ENCODE measurements around the gene PTPN11.

PTPN11 gene

DNA sequence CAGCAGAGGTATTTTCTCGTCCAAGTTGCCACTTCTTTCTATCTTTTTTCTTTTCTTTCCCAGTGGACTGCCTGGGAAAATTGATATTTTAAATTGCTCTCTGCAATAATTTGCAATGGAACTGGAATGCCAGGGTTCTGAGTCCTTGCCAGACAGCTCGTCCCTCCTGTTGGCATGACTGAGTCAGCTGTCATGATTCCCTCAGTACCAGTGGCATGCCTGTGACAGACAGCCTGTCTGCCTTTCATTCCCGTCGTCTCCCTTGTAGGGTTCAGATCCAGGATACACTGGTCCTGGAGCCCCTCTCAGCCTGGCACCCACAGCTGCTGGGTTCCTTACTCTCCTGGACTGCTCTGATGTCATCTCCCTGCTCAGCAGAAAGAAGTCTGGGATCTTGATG is 84.8 kb downstream of the PTPN11 start:
- no peak overlapping the region for H3K4me3 ChIP-seq (ENCODE audit: low read length)
- H2AFZ ChIP-seq (ENCODE audit: low read length): no peak overlapping the region
- no peak for TF ChIP-seq EZH2 (optimal IDR thresholded peaks at IDR 0.05; ENCODE audit: low read depth, low read length)
- TF ChIP-seq, protein P1, sequence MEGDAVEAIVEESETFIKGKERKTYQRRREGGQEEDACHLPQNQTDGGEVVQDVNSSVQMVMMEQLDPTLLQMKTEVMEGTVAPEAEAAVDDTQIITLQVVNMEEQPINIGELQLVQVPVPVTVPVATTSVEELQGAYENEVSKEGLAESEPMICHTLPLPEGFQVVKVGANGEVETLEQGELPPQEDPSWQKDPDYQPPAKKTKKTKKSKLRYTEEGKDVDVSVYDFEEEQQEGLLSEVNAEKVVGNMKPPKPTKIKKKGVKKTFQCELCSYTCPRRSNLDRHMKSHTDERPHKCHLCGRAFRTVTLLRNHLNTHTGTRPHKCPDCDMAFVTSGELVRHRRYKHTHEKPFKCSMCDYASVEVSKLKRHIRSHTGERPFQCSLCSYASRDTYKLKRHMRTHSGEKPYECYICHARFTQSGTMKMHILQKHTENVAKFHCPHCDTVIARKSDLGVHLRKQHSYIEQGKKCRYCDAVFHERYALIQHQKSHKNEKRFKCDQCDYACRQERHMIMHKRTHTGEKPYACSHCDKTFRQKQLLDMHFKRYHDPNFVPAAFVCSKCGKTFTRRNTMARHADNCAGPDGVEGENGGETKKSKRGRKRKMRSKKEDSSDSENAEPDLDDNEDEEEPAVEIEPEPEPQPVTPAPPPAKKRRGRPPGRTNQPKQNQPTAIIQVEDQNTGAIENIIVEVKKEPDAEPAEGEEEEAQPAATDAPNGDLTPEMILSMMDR (IDR thresholded peaks at IDR 0.05; ENCODE audit: low read length): no peak
- no peak for TF ChIP-seq EZH2phosphoT487 (IDR thresholded peaks at IDR 0.05; ENCODE audit: low read length)
- H3K27me3 ChIP-seq (replicated peaks; ENCODE audit: insufficient read depth, low read length): no peaks in the 10 kb centered on the region
- no peak overlapping the region for H3K27ac ChIP-seq (ENCODE audit: low read length)
- no peaks in the 10 kb centered on the region for H3K79me2 ChIP-seq (ENCODE audit: low read length)
- H3K9me3 ChIP-seq (replicated peaks; ENCODE audit: insufficient read depth, low read length): no peaks in the 10 kb centered on the region
- DNase-seq: no peak
- H3K4me2 ChIP-seq (ENCODE audit: low read depth, low read length): no peak overlapping the region
- H3K9me2 ChIP-seq (replicated peaks; ENCODE audit: insufficient read depth, low read length): no peaks in the 10 kb centered on the region
- H3K9ac ChIP-seq (ENCODE audit: low read length): no peak overlapping the region
- H3K36me3 ChIP-seq (replicated peaks; ENCODE audit: insufficient read depth, low read length): no peaks in the 10 kb centered on the region
- no peaks in the 10 kb centered on the region for H3F3A ChIP-seq (ENCODE audit: insufficient read depth, low read length)
- no peaks in the 10 kb centered on the region for H4K20me1 ChIP-seq (ENCODE audit: insufficient read depth, low read length)
- no peaks in the 10 kb centered on the region for H3K4me1 ChIP-seq (ENCODE audit: low read length)

DNA sequence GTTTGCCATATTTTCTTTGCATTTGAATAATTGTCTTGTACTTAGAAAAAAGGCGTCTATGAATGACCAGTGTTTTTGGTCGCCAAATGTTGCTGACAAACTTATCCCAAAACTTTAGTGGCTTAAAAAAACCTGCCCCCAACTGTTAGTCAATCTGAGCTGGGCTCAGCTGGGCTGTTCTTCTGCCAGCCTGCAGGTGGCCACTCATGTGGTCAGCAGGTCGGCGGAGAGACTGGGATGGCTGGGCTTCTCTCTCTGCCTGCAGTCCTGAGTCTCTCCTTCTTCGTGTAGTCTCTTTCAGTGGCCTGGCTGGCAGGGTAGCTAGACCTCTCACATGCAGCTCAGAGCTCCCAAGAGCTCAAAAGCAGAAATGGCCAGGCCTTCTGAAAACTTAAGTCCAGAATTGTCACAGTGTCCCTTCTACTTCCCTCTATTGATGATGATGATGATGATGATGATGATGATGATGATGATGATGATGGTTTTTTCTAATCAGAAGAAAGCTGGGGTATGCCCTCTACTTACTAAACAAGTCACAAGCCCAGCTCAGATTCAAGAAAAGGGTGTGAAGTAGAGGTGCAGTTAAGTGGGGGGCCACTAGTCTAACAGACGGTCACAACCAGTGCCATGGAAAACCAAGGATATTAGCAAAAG is 87.9 kb downstream of the PTPN11 start:
- TF ChIP-seq, protein P1 (IDR thresholded peaks at IDR 0.05; ENCODE audit: low read length): no peak
- no peak for TF ChIP-seq EZH2 (optimal IDR thresholded peaks at IDR 0.05; ENCODE audit: low read depth, low read length)
- TF ChIP-seq EZH2phosphoT487 (IDR thresholded peaks at IDR 0.05; ENCODE audit: low read length): no peak
- no peak overlapping the region for H2AFZ ChIP-seq (ENCODE audit: low read length)
- H3K4me3 ChIP-seq (ENCODE audit: low read length): no peak overlapping the region
- no peaks in the 10 kb centered on the region for H3K36me3 ChIP-seq (replicated peaks; ENCODE audit: insufficient read depth, low read length)
- no peak overlapping the region for H3K4me2 ChIP-seq (ENCODE audit: low read depth, low read length)
- no peaks in the 10 kb centered on the region for H3K79me2 ChIP-seq (ENCODE audit: low read length)
- no peaks in the 10 kb centered on the region for H3F3A ChIP-seq (ENCODE audit: insufficient read depth, low read length)
- no peaks in the 10 kb centered on the region for H3K9me3 ChIP-seq (replicated peaks; ENCODE audit: insufficient read depth, low read length)
- H3K27ac ChIP-seq (ENCODE audit: low read length): no peak overlapping the region
- no peaks in the 10 kb centered on the region for H4K20me1 ChIP-seq (ENCODE audit: insufficient read depth, low read length)
- H3K9me2 ChIP-seq (replicated peaks; ENCODE audit: insufficient read depth, low read length): no peaks in the 10 kb centered on the region
- H3K9ac ChIP-seq (ENCODE audit: low read length): no peak overlapping the region
- no peaks in the 10 kb centered on the region for H3K4me1 ChIP-seq (ENCODE audit: low read length)
- H3K27me3 ChIP-seq (replicated peaks; ENCODE audit: insufficient read depth, low read length): no peaks in the 10 kb centered on the region
- DNase-seq: no peak

DNA sequence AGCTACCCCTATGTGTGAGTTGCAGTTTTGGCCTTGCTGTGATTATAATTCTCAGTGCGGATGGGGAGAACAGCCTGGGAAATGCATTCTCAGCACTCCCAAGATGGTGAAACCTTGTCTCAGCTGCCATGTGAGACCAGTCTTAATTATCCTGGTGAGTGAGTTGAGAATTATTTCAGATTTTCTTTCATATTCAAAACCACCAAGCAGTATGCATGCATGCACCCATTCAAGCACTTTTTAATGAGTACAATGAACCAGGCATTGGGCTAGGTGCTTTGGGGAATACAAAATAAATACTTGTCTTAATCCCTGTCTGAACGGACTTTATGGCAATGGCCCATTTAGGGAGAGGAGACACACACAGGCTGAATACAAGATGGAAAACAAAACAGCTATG is 94.7 kb downstream of the PTPN11 start:
- Histone ChIP-seq H3K4me3 (ENCODE audit: low read length) (no peak overlapping the region), H2AFZ (ENCODE audit: low read length) (no peak overlapping the region), H3K9ac (ENCODE audit: low read length) (no peak overlapping the region), H3K4me2 (ENCODE audit: low read depth, low read length) (no peak overlapping the region), H3K9me2 (replicated peaks; ENCODE audit: insufficient read depth, low read length) (no peaks in the 10 kb centered on the region), H3F3A (ENCODE audit: insufficient read depth, low read length) (no peaks in the 10 kb centered on the region), H3K79me2 (ENCODE audit: low read length) (no peaks in the 10 kb centered on the region), H3K27ac (ENCODE audit: low read length) (no peak overlapping the region), H3K27me3 (replicated peaks; ENCODE audit: insufficient read depth, low read length) (no peaks in the 10 kb centered on the region), H3K36me3 (replicated peaks; ENCODE audit: insufficient read depth, low read length) (no peaks in the 10 kb centered on the region), H4K20me1 (ENCODE audit: insufficient read depth, low read length) (no peaks in the 10 kb centered on the region), H3K4me1 (ENCODE audit: low read length) (no peaks in the 10 kb centered on the region), H3K9me3 (replicated peaks; ENCODE audit: insufficient read depth, low read length) (no peaks in the 10 kb centered on the region)
- TF ChIP-seq, protein P1 (IDR thresholded peaks at IDR 0.05; ENCODE audit: low read length): no peak
- no peak for TF ChIP-seq EZH2phosphoT487 (IDR thresholded peaks at IDR 0.05; ENCODE audit: low read length)
- no peak for TF ChIP-seq EZH2 (optimal IDR thresholded peaks at IDR 0.05; ENCODE audit: low read depth, low read length)
- DNase-seq: no peak

All from MM.1S (cell line).